H1 (cell line): Measurements from ENCODE around the gene CHD1. TPM values are rescaled to one million over a fixed set of nuclear protein-coding genes. Genes with fewer than 3 reads are reported as not detected.

Source experiments
- CTCF ChIA-PET: fragments of 300-600 bp; sonication (Branson Sonifier 250); formaldehyde crosslinking; loops from one replicate; lab custom pipeline; 2021; ENCODE audit not compliant: partially characterized antibody; lab: Charles Lee
- POLR2A ChIA-PET: fragments of 300-600 bp; sonication (Branson Sonifier 250); formaldehyde crosslinking; loops from one replicate; lab custom pipeline; 2021; ENCODE audit warnings: inconsistent platforms; ENCODE audit not compliant: partially characterized antibody; lab: Charles Lee
- DNase-seq, 2 experiments: peaks; one replicate each; pipeline versions ENCODE4 v3.0.0 to v3.0.0-alpha.2; 2010 to 2022; ENCODE audit warnings: low spot score in 2 of 2, low read depth in 1 of 2, mixed read lengths in 1 of 2
- FAIRE-seq: peaks from 2 replicates; lab custom pipeline; 2011; peaks lifted over from hg19 to GRCh38; lab: Jason Lieb, UNC
- H2AFZ ChIP-seq: 2 replicates; pipeline ENCODE4 v1.8.1; 2012; ENCODE audit warnings: low read length, inconsistent platforms
- H2AK5ac ChIP-seq: 2 replicates; pipeline ENCODE4 v1.6.1; 2013; ENCODE audit warnings: low read depth, low read length
- H2BK120ac ChIP-seq: replicated peaks from 2 replicates; pipeline ENCODE3; 2013; ENCODE audit warnings: low read depth, low read length, inconsistent platforms
- H2BK12ac ChIP-seq: 2 replicates; pipeline ENCODE4 v1.6.1; 2013; ENCODE audit warnings: low read depth, low read length
- H2BK15ac ChIP-seq: 2 replicates; pipeline ENCODE4 v1.6.1; 2013; ENCODE audit warnings: low read length
- H2BK20ac ChIP-seq: 2 replicates; pipeline ENCODE4 v1.6.1; 2013; ENCODE audit warnings: low read length
- H2BK5ac ChIP-seq: 2 replicates; pipeline ENCODE4 v1.6.1; 2013; ENCODE audit warnings: low read depth, low read length
- H3K14ac ChIP-seq: 2 replicates; pipeline ENCODE4 v1.6.1; 2013; ENCODE audit warnings: inconsistent platforms; ENCODE audit not compliant: insufficient read length
- H3K18ac ChIP-seq: 2 replicates; pipeline ENCODE4 v1.6.1; 2013; ENCODE audit warnings: low read length; ENCODE audit errors: extremely low read depth
- H3K23ac ChIP-seq: 2 replicates; pipeline ENCODE4 v1.6.1; 2013; ENCODE audit warnings: inconsistent platforms; ENCODE audit not compliant: insufficient read length
- H3K23me2 ChIP-seq: 2 replicates; pipeline ENCODE4 v1.6.1; 2013; ENCODE audit warnings: low read depth, low read length
- H3K27ac ChIP-seq: 2 replicates; pipeline ENCODE4 v1.6.1; 2011; ENCODE audit warnings: low read depth, low read length, inconsistent platforms
- H3K27me3 ChIP-seq, 4 experiments: replicated peaks in 1 of 4; 1 replicate in 1 of 4; 2 replicates in 3 of 4; pipeline versions ENCODE4 v1.6.1 to v1.8.1; 2011 to 2013; ENCODE audit warnings: low read length in 3 of 4, mild to moderate bottlenecking in 3 of 4, inconsistent platforms in 2 of 4, mixed read lengths in 2 of 4, moderate library complexity in 1 of 4; ENCODE audit not compliant: control insufficient read depth in 3 of 4, insufficient read depth in 3 of 4; ENCODE audit errors: extremely low read depth in 1 of 4
- H3K36me3 ChIP-seq, 4 experiments: 2 replicates each; pipeline versions ENCODE4 v1.6.1 to v1.8.1; 2011 to 2013; ENCODE audit warnings: mild to moderate bottlenecking in 4 of 4, low read length in 3 of 4, moderate library complexity in 2 of 4, control low read depth in 1 of 4, inconsistent platforms in 1 of 4; ENCODE audit not compliant: insufficient read depth in 4 of 4, control insufficient read depth in 2 of 4
- H3K4ac ChIP-seq: replicated peaks from 2 replicates; pipeline ENCODE3; 2013; ENCODE audit warnings: low read length, low read depth, mixed read lengths, inconsistent platforms; ENCODE audit not compliant: insufficient read length
- H3K4me1 ChIP-seq, 4 experiments: replicated peaks in 1 of 4; 1 replicate in 1 of 4; 2 replicates in 3 of 4; pipeline versions ENCODE4 v1.6.1 to v1.8.1; 2011 to 2013; ENCODE audit warnings: low read length in 3 of 4, inconsistent platforms in 2 of 4, mixed read lengths in 1 of 4; ENCODE audit not compliant: insufficient read depth in 4 of 4, control insufficient read depth in 3 of 4
- H3K4me2 ChIP-seq, 2 experiments: 2 replicates each; pipeline versions ENCODE4 v1.6.1 to v1.8.1; 2011 to 2013; ENCODE audit warnings: low read depth in 2 of 2, low read length in 2 of 2, control low read depth in 1 of 2, inconsistent platforms in 1 of 2, mild to moderate bottlenecking in 1 of 2; ENCODE audit not compliant: insufficient read depth in 1 of 2
- H3K4me3 ChIP-seq, 4 experiments: fragments of 200-600, 300-600 bp in 1 of 4; sonication (generic), shearing (Covaris generic), sonication (Bioruptor Twin) in 1 of 4; 2 replicates each; pipeline versions ENCODE4 v1.5.1 to v1.8.1; 2011 to 2016; ENCODE audit warnings: low read length in 4 of 4, low read depth in 3 of 4, control low read depth in 2 of 4, inconsistent platforms in 2 of 4, mild to moderate bottlenecking in 2 of 4, mixed read lengths in 1 of 4, moderate library complexity in 1 of 4; ENCODE audit not compliant: insufficient read depth in 2 of 4; ENCODE audit errors: extremely low read depth in 1 of 4
- H3K56ac ChIP-seq: replicated peaks from 2 replicates; pipeline ENCODE3; 2013; ENCODE audit warnings: low read depth, mild to moderate bottlenecking, mixed read lengths, low read length, inconsistent platforms; ENCODE audit not compliant: insufficient read length
- H3K79me1 ChIP-seq: 2 replicates; pipeline ENCODE4 v1.6.1; 2013; ENCODE audit warnings: low read depth, low read length, control low read depth
- H3K79me2 ChIP-seq, 2 experiments: 2 replicates each; pipeline versions ENCODE4 v1.6.1 to v1.8.1; 2012 to 2013; ENCODE audit warnings: low read length in 2 of 2, mild to moderate bottlenecking in 2 of 2, inconsistent platforms in 1 of 2; ENCODE audit not compliant: insufficient read depth in 2 of 2, control insufficient read depth in 1 of 2
- H3K9ac ChIP-seq, 4 experiments: replicated peaks in 1 of 4; 1 replicate in 1 of 4; 2 replicates in 3 of 4; pipeline versions ENCODE4 v1.6.1 to v1.8.1; 2011 to 2013; ENCODE audit warnings: low read depth in 3 of 4, low read length in 3 of 4, control low read depth in 2 of 4, mild to moderate bottlenecking in 2 of 4, moderate library complexity in 2 of 4, inconsistent platforms in 1 of 4; ENCODE audit errors: extremely low read depth in 1 of 4
- H3K9me3 ChIP-seq, 2 experiments: 2 replicates each; pipeline versions ENCODE4 v1.6.1 to v1.8.1; 2012 to 2013; ENCODE audit warnings: mild to moderate bottlenecking in 2 of 2, moderate library complexity in 2 of 2, control low read depth in 1 of 2, inconsistent platforms in 1 of 2, low read depth in 1 of 2, low read length in 1 of 2, mixed read lengths in 1 of 2; ENCODE audit not compliant: insufficient read depth in 2 of 2
- H4K20me1 ChIP-seq, 2 experiments: replicated peaks in 1 of 2; 2 replicates each; pipeline versions ENCODE3 to v1.8.1; 2011 to 2013; ENCODE audit warnings: inconsistent platforms in 2 of 2, low read length in 2 of 2, mild to moderate bottlenecking in 1 of 2; ENCODE audit not compliant: insufficient read depth in 2 of 2, control insufficient read depth in 1 of 2
- H4K5ac ChIP-seq: 2 replicates; pipeline ENCODE4 v1.6.1; 2013; ENCODE audit warnings: low read length, low read depth, mixed read lengths, inconsistent platforms; ENCODE audit not compliant: insufficient read length
- H4K8ac ChIP-seq: 2 replicates; pipeline ENCODE4 v1.8.0; 2013; ENCODE audit warnings: mild to moderate bottlenecking, moderate library complexity, low read length, inconsistent platforms; ENCODE audit not compliant: insufficient read depth; ENCODE audit errors: extremely low read depth
- H4K91ac ChIP-seq: replicated peaks from 2 replicates; pipeline ENCODE3; 2013; ENCODE audit warnings: low read length, mixed read lengths, inconsistent platforms; ENCODE audit not compliant: insufficient read length
- ASH2L ChIP-seq: fragments of 200-600, 300-600 bp; sonication (generic); IDR thresholded peaks from one replicate; pipeline ENCODE4 v1.7.1; 2017; ENCODE audit warnings: low read length
- CEBPB ChIP-seq: IDR thresholded peaks from 2 replicates; pipeline ENCODE4 v1.6.1; 2012; ENCODE audit warnings: low read depth, low read length
- E2F6 ChIP-seq: IDR thresholded peaks from 2 replicates; pipeline ENCODE4 v1.6.1; 2012; ENCODE audit warnings: inconsistent platforms
- HDAC2 ChIP-seq, 2 experiments: fragments of 300-600 bp in 1 of 2; sonication (generic) in 1 of 2; IDR thresholded peaks; 2 replicates each; pipeline ENCODE4 v1.6.1; 2011 to 2012; ENCODE audit warnings: low read depth in 2 of 2, low read length in 2 of 2, mild to moderate bottlenecking in 2 of 2, moderate library complexity in 2 of 2, borderline replicate concordance in 1 of 2, inconsistent platforms in 1 of 2
- MAX ChIP-seq: IDR thresholded peaks from 2 replicates; pipeline ENCODE4 v1.6.1; 2012; ENCODE audit warnings: inconsistent platforms
- PHF8 ChIP-seq: fragments of 200-600 bp; sonication (generic); conservative IDR thresholded peaks from 2 replicates; pipeline ENCODE4 v1.7.1; 2012; ENCODE audit warnings: low read depth, mild to moderate bottlenecking, inconsistent platforms, low read length, moderate library complexity
- RBBP5 ChIP-seq: IDR thresholded peaks from 2 replicates; pipeline ENCODE4 v1.7.1; 2012; ENCODE audit warnings: low read depth, mild to moderate bottlenecking, inconsistent platforms, low read length, moderate library complexity, borderline replicate concordance
- TBP ChIP-seq: IDR thresholded peaks from 2 replicates; pipeline ENCODE4 v1.6.1; 2011; ENCODE audit warnings: low read depth, low read length, improper control_type of control experiment
- YY1 ChIP-seq: IDR thresholded peaks from 2 replicates; pipeline ENCODE4 v1.6.1; 2011; ENCODE audit warnings: low read depth, mild to moderate bottlenecking, low read length
- WGBS, 2 experiments: shearing (Covaris generic) in 1 of 2; methylation state at CpG; one replicate each; pipeline versions ENCODE4 v1.1.6 to v1.1.7; 2013 to 2015; ENCODE audit warnings: low lambda C conversion rate in 2 of 2, mixed read lengths in 2 of 2, inconsistent platforms in 1 of 2, low coverage in 1 of 2, missing lambda C conversion rate in 1 of 2; ENCODE audit not compliant: insufficient replicate concordance in 2 of 2, insufficient coverage in 1 of 2, insufficient read length in 1 of 2; ENCODE audit errors: extremely low coverage in 1 of 2, missing lambda C conversion rate in 1 of 2; 5-methylcytosine and 5-hydroxymethylcytosine counted together
- polyA plus RNA-seq, 7 experiments: library from polyadenylated mRNA; depleted of rRNA in 3 of 7; stranded (reverse) in 5 of 7; unstranded in 2 of 7; fragments of >200 nt in 5 of 7; fragments of 200-250 nt in 2 of 7; gene quantifications; 1 replicate in 5 of 7; 2 replicates in 1 of 7; 4 replicates in 1 of 7; pipeline versions ENCODE4 v1.2.1 to v1.2.3, GENCODE V29; 2011 to 2013; ENCODE audit warnings: missing spikeins in 2 of 7, mixed read lengths in 2 of 7
- total RNA-seq: library from RNA; stranded (reverse); fragmentation: NEBNext Ultra II Directional; extraction: Animal tissue kit (Norgen Biotek cat#: 25700); gene quantifications from 2 replicates; pipeline ENCODE4 v1.2.1, GENCODE V29; 2021

The CHD1 gene
- total and polyA plus RNA-seq, 2 of the 8 experiments (the other 6 are each of a cell fraction or from before 2014, with no cell fraction given), result 15.6 to 53.0 TPM

- Histone ChIP-seq H3K23me2 (peaks cover 11% of the 10 kb centered on the region), H2BK20ac (no peak overlapping the region), H3K4me1 (peaks cover 0 to 3% (median 0%) of the 10 kb centered on the region in 4 experiments; a peak in 1 of 7 replicates), H3K18ac (peak overlapping the region; percentile 65; the same call in 1 of the 2 replicates), H3K9me3 (no peaks in the 10 kb centered on the region), H3K9ac (peak overlapping the region; percentile 76 to 92 (median 86)), H2BK120ac (no peak overlapping the region), H3K27ac (peak overlapping the region; percentile 89), H2AK5ac (no peak overlapping the region), H3K4ac (peak overlapping the region; percentile 53), H2BK5ac (peak overlapping the region; percentile 76), H4K20me1 (no peaks in the 10 kb centered on the region), H3K4me2 (peak overlapping the region; percentile 78 to 94), H3K23ac (no peak overlapping the region), H3K27me3 (no peaks in the 10 kb centered on the region), H4K5ac (peak overlapping the region; percentile 66), H3K36me3 (peaks cover 0 to 29% (median 11%) of the 10 kb centered on the region in 4 experiments; a peak in 6 of 8 replicates), H2AFZ (no peak overlapping the region), H3K79me2 (peaks cover 4 to 60% of the 10 kb centered on the region in 2 experiments; a peak in 3 of 4 replicates), H3K56ac (peak overlapping the region; percentile 69), H3K4me3 (peak overlapping the region; percentile 60 to 90 (median 87)), H2BK12ac (no peak overlapping the region), H4K8ac (peak overlapping the region; percentile 97), H4K91ac (peak overlapping the region; percentile 65), H3K14ac (no peak overlapping the region), H2BK15ac (no peak overlapping the region), H3K79me1 (no peaks in the 10 kb centered on the region; the same call in 1 of the 2 replicates)
- ChIA-PET POLR2A (interaction anchor here (0.8 to 4.2 kb wide), 10 partner anchors 9 to 112 kb away, joined by 3 to 12 read pairs (median 4); no protein-coding TSS in a partner anchor), CTCF (interaction anchor here (0.6 to 2.1 kb wide), 4 partner anchors 15 to 97 kb away, joined by 3 to 7 read pairs (median 6); no protein-coding TSS in a partner anchor)
- 1% methylated on average over 32 of the region's 106 CpGs; no CpG with 5 or more reads in 1 of the 2 experiments for WGBS, 2 experiments
- FAIRE-seq (no peak), DNase-seq (peak in 1 of 2 experiments; percentile 71)
- TF ChIP-seq E2F6 (peak; percentile 77; the same call in 1 of the 2 replicates), YY1 (no peak), CEBPB (no peak), TBP (0 out of 2 replicates have a peak, but pooled peaks have one; percentile 17), ASH2L (peak; percentile 98), HDAC2 (IDR thresholded peaks at IDR 0.05; ENCODE audit: borderline replicate concordance in 1 of 2, low read depth in 2 of 2, low read length in 2 of 2) (0 out of 4 replicates have a peak, but pooled peaks of 1 of the 2 experiments have one; percentile 25), PHF8 (peak; percentile 73), RBBP5 (0 out of 2 replicates have a peak, but pooled peaks have one; percentile 97), MAX (peak; percentile 45; the same call in 1 of the 2 replicates)
These were observed 576 bp downstream of the CHD1 start for GRCh38 chr5:98927989-98928872.
